ENCODE measurements around the gene LMNTD2.

The LMNTD2 gene, protein sequence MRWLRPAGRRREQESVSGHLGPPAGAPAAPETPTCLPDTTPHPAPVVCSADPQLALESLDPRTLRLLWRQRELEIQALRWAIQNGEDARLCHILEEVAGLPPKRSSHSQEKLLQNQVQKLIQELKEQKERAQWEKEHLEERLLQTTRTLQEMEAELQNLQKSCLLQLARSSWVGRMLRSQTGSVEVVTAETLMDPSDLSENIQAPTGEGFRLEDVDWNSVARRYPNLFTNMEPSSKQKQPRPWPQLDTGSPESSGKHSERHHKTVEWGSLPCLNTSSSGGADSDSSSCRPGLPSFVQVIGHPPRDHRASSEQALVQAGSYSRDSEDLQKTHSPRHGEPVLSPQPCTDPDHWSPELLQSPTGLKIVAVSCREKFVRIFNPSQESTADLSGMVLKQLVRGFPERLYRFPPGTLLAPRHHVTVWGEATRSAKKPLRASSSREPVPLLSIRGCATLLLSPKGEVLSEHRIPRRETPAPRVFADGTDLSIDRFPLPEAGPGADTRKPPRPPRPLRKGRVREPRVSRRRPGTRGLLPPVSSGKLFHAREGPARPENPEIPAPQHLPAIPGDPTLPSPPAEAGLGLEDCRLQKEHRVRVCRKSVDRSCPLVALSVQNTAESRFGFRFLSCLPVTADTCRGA

GRCh38 chr11:560305-561147, at the start of gene LMNTD2, which contains the start of gene RASSF7:
LMNTD2 (minus strand) TSS chr11:560738; CDS start chr11:560716, 22 bp downstream.
RASSF7 (plus strand) TSS chr11:560970; CDS start chr11:561769, 799 bp downstream.
- H3K27ac ChIP-seq = peak within 1 kb of the TSS; percentile 98

GRCh38 chr11:609341-609811, 48.8 kb upstream of the LMNTD2 start:
- TF ChIP-seq ZFX (IDR thresholded peaks at IDR 0.05; ENCODE audit: borderline replicate concordance) = no peak
- TF ChIP-seq, protein P1, sequence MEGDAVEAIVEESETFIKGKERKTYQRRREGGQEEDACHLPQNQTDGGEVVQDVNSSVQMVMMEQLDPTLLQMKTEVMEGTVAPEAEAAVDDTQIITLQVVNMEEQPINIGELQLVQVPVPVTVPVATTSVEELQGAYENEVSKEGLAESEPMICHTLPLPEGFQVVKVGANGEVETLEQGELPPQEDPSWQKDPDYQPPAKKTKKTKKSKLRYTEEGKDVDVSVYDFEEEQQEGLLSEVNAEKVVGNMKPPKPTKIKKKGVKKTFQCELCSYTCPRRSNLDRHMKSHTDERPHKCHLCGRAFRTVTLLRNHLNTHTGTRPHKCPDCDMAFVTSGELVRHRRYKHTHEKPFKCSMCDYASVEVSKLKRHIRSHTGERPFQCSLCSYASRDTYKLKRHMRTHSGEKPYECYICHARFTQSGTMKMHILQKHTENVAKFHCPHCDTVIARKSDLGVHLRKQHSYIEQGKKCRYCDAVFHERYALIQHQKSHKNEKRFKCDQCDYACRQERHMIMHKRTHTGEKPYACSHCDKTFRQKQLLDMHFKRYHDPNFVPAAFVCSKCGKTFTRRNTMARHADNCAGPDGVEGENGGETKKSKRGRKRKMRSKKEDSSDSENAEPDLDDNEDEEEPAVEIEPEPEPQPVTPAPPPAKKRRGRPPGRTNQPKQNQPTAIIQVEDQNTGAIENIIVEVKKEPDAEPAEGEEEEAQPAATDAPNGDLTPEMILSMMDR (IDR thresholded peaks at IDR 0.05) = no peak
- H3K27ac ChIP-seq = no peak overlapping the region

More at GRCh38 chr11:560305-561147, at the start of gene LMNTD2, which contains the start of gene RASSF7:
- TF ChIP-seq, protein P1 (IDR thresholded peaks at IDR 0.05) = no peak
- TF ChIP-seq ZFX (IDR thresholded peaks at IDR 0.05; ENCODE audit: borderline replicate concordance) = no peak

DNA sequence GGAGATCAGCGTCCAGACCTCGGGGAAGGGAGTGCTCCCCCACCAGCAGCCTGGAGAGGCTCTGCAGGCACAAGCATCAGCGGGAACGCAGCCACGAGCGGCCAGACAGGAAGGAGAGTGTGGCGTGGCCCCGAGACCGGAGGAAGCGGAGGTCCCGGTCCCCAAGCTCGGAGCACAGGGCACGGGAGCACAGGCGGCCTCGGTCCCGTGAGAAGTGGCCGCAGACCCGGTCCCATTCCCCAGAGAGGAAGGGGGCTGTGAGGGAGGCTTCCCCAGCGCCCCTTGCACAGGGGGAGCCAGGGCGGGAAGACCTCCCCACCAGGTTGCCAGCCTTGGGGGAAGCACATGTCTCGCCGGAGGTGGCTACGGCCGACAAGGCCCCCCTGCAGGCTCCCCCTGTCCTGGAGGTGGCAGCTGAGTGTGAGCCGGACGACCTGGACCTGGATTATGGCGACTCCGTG, 48.3 kb upstream of the LMNTD2 start:
- TF ChIP-seq ZFX (IDR thresholded peaks at IDR 0.05; ENCODE audit: borderline replicate concordance) = no peak
- TF ChIP-seq, protein P1 (IDR thresholded peaks at IDR 0.05) = no peak

GRCh38 chr11:607971-608659, 47.6 kb upstream of the LMNTD2 start:
- TF ChIP-seq ZFX (IDR thresholded peaks at IDR 0.05; ENCODE audit: borderline replicate concordance) = no peak
- TF ChIP-seq, protein P1 (IDR thresholded peaks at IDR 0.05) = no peak
- no peak overlapping the region for H3K27ac ChIP-seq

More for the DNA sequence above, 48.3 kb upstream of the LMNTD2 start:
- H3K27ac ChIP-seq = no peak overlapping the region

DNA sequence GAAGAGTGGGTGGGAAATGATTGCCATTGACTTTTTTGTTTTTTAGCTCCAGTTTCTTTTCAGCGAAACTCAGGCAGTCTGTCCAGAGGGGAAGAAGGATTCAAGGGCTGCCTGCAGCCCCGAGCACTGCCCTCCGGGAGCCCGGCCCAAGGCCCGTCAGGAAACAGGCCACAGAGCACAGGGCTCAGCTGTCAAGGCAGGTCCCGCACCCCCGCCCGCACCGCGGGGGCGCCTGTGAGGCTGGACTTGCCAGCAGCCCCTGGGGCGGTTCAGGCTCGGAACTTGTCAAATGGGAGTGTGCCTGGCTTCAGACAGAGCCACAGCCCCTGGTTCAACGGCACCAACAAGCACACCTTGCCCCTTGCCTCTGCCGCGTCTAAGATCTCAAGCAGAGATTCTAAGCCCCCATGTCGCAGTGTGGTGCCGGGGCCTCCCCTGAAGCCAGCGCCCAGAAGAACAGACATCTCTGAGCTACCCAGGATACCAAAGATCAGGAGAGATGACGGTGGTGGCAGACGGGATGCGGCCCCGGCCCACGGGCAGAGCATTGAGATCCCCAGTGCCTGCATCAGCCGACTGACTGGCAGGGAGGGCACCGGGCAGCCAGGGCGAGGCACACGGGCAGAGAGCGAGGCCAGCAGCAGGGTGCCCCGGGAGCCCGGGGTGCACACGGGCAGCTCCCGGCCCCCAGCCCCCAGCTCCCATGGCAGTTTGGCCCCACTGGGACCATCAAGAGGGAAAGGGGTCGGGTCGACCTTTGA, 46.7 kb upstream of the LMNTD2 start:
- TF ChIP-seq ZFX (IDR thresholded peaks at IDR 0.05; ENCODE audit: borderline replicate concordance) = no peak
- TF ChIP-seq, protein P1 (IDR thresholded peaks at IDR 0.05) = no peak
- 0 out of 2 replicates have a peak overlapping the region, but pooled peaks have one; percentile 17 for H3K27ac ChIP-seq

- H3K27ac ChIP-seq = 0 out of 2 replicates have a peak overlapping the region, but pooled peaks have one; percentile 17
- TF ChIP-seq, protein P1 (IDR thresholded peaks at IDR 0.05) = no peak
- TF ChIP-seq ZFX (IDR thresholded peaks at IDR 0.05; ENCODE audit: borderline replicate concordance) = no peak
Measured at GRCh38 chr11:606245-606644, 45.7 kb upstream of the LMNTD2 start.
